PC-3 (cell line): ENCODE results near the gene SAMD10. TPM values are rescaled to one million over a fixed set of nuclear protein-coding genes. Genes with fewer than 3 reads are reported as not detected.

ENCODE experiments used
- ATAC-seq: fragments of 200-7000 bp; cut with Tn5 transposase; 2 replicates; pipeline ENCODE4 v1.9.1; 2020; ENCODE audit warnings: mild to moderate bottlenecking, moderate library complexity
- BruUV-seq: library from RNA; stranded (reverse); fragments of 400-500 nt; replicated peaks from 2 replicates; lab custom pipeline; 2021; lab: Mats Ljungman, UMichigan
- CTCF ChIA-PET: fragments of 300-600 bp; sonication (Branson Sonifier 250); formaldehyde crosslinking; loops from one replicate; lab custom pipeline; 2022; ENCODE audit warnings: antibody characterized with exemption; lab: Charles Lee
- POLR2A ChIA-PET: fragments of 300-600 bp; sonication (Branson Sonifier 250); formaldehyde crosslinking; loops from one replicate; lab custom pipeline; 2022; ENCODE audit warnings: antibody characterized with exemption; ENCODE audit not compliant: unreplicated experiment; lab: Charles Lee
- DNase-seq: peaks from one replicate; pipeline ENCODE4 v3.0.0-alpha.2; 2015
- H2AFZ ChIP-seq: fragments of 300-600 bp; sonication (generic); 2 replicates; pipeline ENCODE4 v1.6.0; 2016; ENCODE audit warnings: antibody characterized with exemption, low read length
- H3F3A ChIP-seq: fragments of 300-600 bp; sonication (generic); one replicate; pipeline ENCODE4 v1.6.0; 2017; ENCODE audit warnings: antibody characterized with exemption, low read length, control low read depth, mild to moderate bottlenecking; ENCODE audit not compliant: unreplicated experiment
- H3K27ac ChIP-seq: fragments of 300-600 bp; sonication (generic); 2 replicates; pipeline ENCODE4 v1.5.1; 2016; ENCODE audit warnings: mild to moderate bottlenecking, low read length
- H3K27me3 ChIP-seq: fragments of 300-600 bp; sonication (generic); 2 replicates; pipeline ENCODE4 v1.6.1; 2016; ENCODE audit warnings: low read length, mixed read lengths
- H3K36me3 ChIP-seq: fragments of 300-600 bp; sonication (generic); 2 replicates; pipeline ENCODE4 v1.6.1; 2016; ENCODE audit warnings: low read depth, mixed run types, low read length, mixed read lengths
- H3K4me1 ChIP-seq: fragments of 300-600 bp; sonication (generic); 2 replicates; pipeline ENCODE4 v1.5.1; 2016; ENCODE audit warnings: low read length; ENCODE audit not compliant: insufficient read depth
- H3K4me2 ChIP-seq: fragments of 300-600 bp; sonication (generic); 2 replicates; pipeline ENCODE4 v1.6.0; 2016; ENCODE audit warnings: low read length
- H3K4me3 ChIP-seq: fragments of 300-600 bp; sonication (generic); 2 replicates; pipeline ENCODE4 v1.5.1; 2016; ENCODE audit warnings: mild to moderate bottlenecking, low read length, mixed read lengths
- H3K79me2 ChIP-seq: fragments of 300-600 bp; sonication (generic); 2 replicates; pipeline ENCODE4 v1.6.1; 2017; ENCODE audit warnings: low read length, mixed read lengths
- H3K9ac ChIP-seq: fragments of 300-600 bp; sonication (generic); 2 replicates; pipeline ENCODE4 v1.6.0; 2016; ENCODE audit warnings: mild to moderate bottlenecking, low read length
- H3K9me2 ChIP-seq: fragments of 300-600 bp; sonication (generic); replicated peaks from 2 replicates; pipeline ENCODE4 v1.6.1; 2016; ENCODE audit warnings: mixed run types, low read length, mixed read lengths
- H3K9me3 ChIP-seq: fragments of 300-600 bp; sonication (generic); 2 replicates; pipeline ENCODE4 v1.6.1; 2016; ENCODE audit warnings: low read length, mixed read lengths
- H4K20me1 ChIP-seq: fragments of 300-600 bp; sonication (generic); 2 replicates; pipeline ENCODE4 v1.6.1; 2016; ENCODE audit warnings: low read length, mixed read lengths
- EZH2 ChIP-seq: fragments of 300-600 bp; sonication (generic); IDR thresholded peaks from one replicate; pipeline ENCODE4 v1.6.1; 2017; ENCODE audit warnings: antibody characterized with exemption, mild to moderate bottlenecking, low read length; ENCODE audit not compliant: unreplicated experiment
- EZH2phosphoT487 ChIP-seq: fragments of 300-600 bp; sonication (generic); IDR thresholded peaks from 2 replicates; pipeline ENCODE4 v1.6.1; 2018; ENCODE audit warnings: mild to moderate bottlenecking, antibody characterized with exemption, low read length, borderline replicate concordance
- intact Hi-C: fragments of 100-400 bp; cut with micrococcal nuclease; formaldehyde crosslinking; loops from 2 replicates; pipeline ENCODE4 v1.9.0; 2023
- total RNA-seq: library from RNA; depleted of rRNA; stranded (reverse); fragments of >200 nt; gene quantifications from 2 replicates; pipeline ENCODE4 v1.2.3, GENCODE V29; 2014
- TF ChIP-seq, protein P1 (sequence below): fragments of 300-600 bp; sonication (generic); conservative IDR thresholded peaks from 2 replicates; pipeline ENCODE4 v1.5.1; 2017; ENCODE audit warnings: antibody characterized with exemption, low read depth, mild to moderate bottlenecking, low read length

The SAMD10 gene
- total RNA-seq, 1 experiment from 2014 or later: 7.4 TPM

DNA sequence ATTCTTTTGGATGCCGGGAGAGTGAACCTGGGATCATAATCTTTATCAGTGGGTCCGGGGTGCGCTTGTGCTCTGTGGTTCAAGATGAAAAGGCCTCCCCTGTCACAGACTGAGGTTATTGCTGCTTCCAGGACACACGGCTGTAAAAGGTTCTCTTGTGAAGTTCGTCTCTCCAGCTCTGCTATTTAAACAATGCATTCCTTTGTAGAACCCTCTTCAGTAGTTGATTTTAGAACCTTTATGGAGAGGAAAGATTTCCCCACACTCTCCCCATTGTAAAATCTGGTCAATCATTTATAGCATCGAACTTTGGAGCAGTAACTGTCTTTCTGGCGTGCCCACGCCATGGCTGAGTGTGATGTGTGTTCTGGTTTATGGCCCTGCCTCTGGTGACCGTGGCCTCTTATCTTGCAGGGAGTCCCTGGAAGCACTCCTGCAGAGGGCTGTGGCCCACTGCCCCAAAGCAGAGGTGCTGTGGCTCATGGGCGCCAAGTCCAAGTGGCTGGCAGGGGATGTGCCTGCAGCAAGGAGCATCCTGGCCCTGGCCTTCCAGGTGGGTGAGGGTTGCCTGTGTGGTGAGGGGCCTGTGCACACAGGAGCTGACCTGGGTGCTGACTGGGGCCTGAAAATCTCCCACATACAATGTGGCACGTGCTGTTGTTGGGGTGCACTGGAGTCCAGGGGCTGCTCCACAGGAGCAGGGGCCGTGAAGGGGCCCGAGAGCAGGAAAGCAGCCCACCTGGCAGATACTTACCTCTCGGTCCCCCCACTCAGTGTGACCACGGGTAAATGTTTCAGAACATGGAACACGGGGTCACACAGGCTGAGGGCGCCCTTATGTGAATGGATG is 44.9 kb upstream of the SAMD10 start:
- no peak for ATAC-seq
- no TSS peak for BruUV-seq

DNA sequence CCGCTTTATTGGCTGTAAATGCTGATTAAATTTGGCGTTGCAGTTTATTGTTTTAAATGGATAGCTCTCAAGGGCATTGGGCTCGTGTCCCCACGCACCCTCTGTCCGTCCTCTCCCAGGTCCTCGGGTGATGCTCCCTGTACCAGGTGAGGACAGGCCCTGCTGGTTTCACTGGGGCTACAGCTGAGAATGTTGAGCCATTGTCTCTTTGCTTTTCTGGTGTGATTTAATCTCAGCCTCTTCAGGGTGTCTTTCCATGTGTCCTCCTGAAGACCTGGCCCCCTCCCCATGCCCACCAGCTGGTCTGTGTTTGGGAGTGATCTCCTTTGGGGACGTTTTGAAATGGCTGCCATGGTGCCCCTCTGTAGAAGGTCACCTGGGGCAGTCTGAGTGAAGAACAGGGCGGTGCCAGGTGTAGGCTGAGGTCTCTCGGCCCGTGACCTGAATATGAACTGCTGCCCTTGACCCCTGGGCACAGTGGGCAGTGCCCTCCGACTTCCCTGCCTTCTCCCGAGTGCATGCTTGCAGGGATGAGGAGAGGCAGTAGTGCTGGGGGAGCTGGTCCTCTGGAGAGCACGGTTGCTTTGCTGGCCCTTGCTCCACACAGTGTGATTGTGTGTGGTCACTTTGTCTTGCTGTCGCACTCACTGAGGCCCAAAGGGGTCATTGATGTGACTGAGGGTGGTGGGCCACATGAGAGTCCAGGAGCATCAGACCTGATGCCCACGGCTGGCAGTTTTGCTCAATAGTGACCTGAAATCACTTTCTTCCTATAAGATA is 44.1 kb upstream of the SAMD10 start:
- peaks cover 62% of the 10 kb centered on the region for H3K36me3 ChIP-seq
- no peak overlapping the region for H3K27ac ChIP-seq
- POLR2A ChIA-PET: no interaction called here

More for the DNA sequence above, 44.9 kb upstream of the SAMD10 start:
- Histone ChIP-seq H3K9ac (no peak overlapping the region), H3K9me3 (no peaks in the 10 kb centered on the region), H3F3A (no peaks in the 10 kb centered on the region), H2AFZ (no peak overlapping the region), H3K79me2 (no peaks in the 10 kb centered on the region), H3K27me3 (no peaks in the 10 kb centered on the region), H3K36me3 (peaks cover 56% of the 10 kb centered on the region), H3K4me3 (no peak overlapping the region), H3K4me2 (no peak overlapping the region), H3K9me2 (no peaks in the 10 kb centered on the region), H4K20me1 (no peaks in the 10 kb centered on the region), H3K4me1 (no peaks in the 10 kb centered on the region), H3K27ac (no peak overlapping the region)
- DNase-seq: no peak
- TF ChIP-seq EZH2phosphoT487 (no peak), EZH2 (no peak)
- TF ChIP-seq, protein P1, sequence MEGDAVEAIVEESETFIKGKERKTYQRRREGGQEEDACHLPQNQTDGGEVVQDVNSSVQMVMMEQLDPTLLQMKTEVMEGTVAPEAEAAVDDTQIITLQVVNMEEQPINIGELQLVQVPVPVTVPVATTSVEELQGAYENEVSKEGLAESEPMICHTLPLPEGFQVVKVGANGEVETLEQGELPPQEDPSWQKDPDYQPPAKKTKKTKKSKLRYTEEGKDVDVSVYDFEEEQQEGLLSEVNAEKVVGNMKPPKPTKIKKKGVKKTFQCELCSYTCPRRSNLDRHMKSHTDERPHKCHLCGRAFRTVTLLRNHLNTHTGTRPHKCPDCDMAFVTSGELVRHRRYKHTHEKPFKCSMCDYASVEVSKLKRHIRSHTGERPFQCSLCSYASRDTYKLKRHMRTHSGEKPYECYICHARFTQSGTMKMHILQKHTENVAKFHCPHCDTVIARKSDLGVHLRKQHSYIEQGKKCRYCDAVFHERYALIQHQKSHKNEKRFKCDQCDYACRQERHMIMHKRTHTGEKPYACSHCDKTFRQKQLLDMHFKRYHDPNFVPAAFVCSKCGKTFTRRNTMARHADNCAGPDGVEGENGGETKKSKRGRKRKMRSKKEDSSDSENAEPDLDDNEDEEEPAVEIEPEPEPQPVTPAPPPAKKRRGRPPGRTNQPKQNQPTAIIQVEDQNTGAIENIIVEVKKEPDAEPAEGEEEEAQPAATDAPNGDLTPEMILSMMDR: no peak
- POLR2A ChIA-PET: no interaction called here
- CTCF ChIA-PET: no interaction called here
- intact Hi-C loops: no loop called here

More for the DNA sequence above, 44.1 kb upstream of the SAMD10 start:
- Histone ChIP-seq H3K9me3 (no peaks in the 10 kb centered on the region), H3K9ac (no peak overlapping the region), H3K4me2 (no peak overlapping the region), H3K4me3 (no peak overlapping the region), H3K79me2 (no peaks in the 10 kb centered on the region), H3F3A (no peaks in the 10 kb centered on the region), H2AFZ (no peak overlapping the region), H3K4me1 (no peaks in the 10 kb centered on the region), H4K20me1 (no peaks in the 10 kb centered on the region), H3K9me2 (no peaks in the 10 kb centered on the region), H3K27me3 (no peaks in the 10 kb centered on the region)
- ATAC-seq (no peak), DNase-seq (no peak)
- TF ChIP-seq EZH2phosphoT487 (no peak), EZH2 (no peak)
- TF ChIP-seq, protein P1: no peak
- CTCF ChIA-PET: no interaction called here
- BruUV-seq: no TSS peak
- intact Hi-C loops: no loop called here
